ENCODE measurements around the gene COL4A3. TPM values are rescaled to one million over a fixed set of nuclear protein-coding genes. Genes with fewer than 3 reads are reported as not detected.

The COL4A3 gene
- total RNA-seq, 4 donors from 2014 or later: 0.19 to 7.7 (median 4.5) TPM

- TF ChIP-seq CTCF (IDR thresholded peaks at IDR 0.05; ENCODE audit: low read depth): no peak
Observed at GRCh38 chr2:227340106-227340505, 175.7 kb downstream of the COL4A3 start.

GRCh38 chr2:227341553-227341952 is 177.1 kb downstream of the COL4A3 start:
- no peak for TF ChIP-seq CTCF (IDR thresholded peaks at IDR 0.05; ENCODE audit: low read depth)

GRCh38 chr2:227344231-227344630 is 179.8 kb downstream of the COL4A3 start:
- TF ChIP-seq CTCF (IDR thresholded peaks at IDR 0.05; ENCODE audit: low read depth): no peak

GRCh38 chr2:227347117-227347516 is 182.7 kb downstream of the COL4A3 start:
- TF ChIP-seq CTCF (IDR thresholded peaks at IDR 0.05; ENCODE audit: low read depth): no peak

- no peak for TF ChIP-seq CTCF (IDR thresholded peaks at IDR 0.05; ENCODE audit: low read depth)
Observed at GRCh38 chr2:227348324-227348723, 183.9 kb downstream of the COL4A3 start.

GRCh38 chr2:227349989-227350612 is 185.7 kb downstream of the COL4A3 start:
- TF ChIP-seq CTCF (IDR thresholded peaks at IDR 0.05; ENCODE audit: low read depth): no peak

- TF ChIP-seq CTCF (IDR thresholded peaks at IDR 0.05; ENCODE audit: low read depth): no peak
Observed at GRCh38 chr2:227351639-227352038, 187.2 kb downstream of the COL4A3 start.
